ENCODE results near the gene ARAF. TPM values are rescaled to one million over a fixed set of nuclear protein-coding genes. Genes with fewer than 3 reads are reported as not detected.

ARAF gene
- total and polyA plus RNA-seq, 2 of the 8 experiments (the other 6 are each of a cell fraction or from before 2014, with no cell fraction given) = 39.0 to 45.2 TPM

GRCh38 chrX:47586043-47586787 lies 25.2 kb downstream of the ARAF start (continued):
- TF ChIP-seq RFX5 (IDR thresholded peaks at IDR 0.05; ENCODE audit: borderline replicate concordance, low read depth, low read length) (no peak), EGR1 (IDR thresholded peaks at IDR 0.05; ENCODE audit: borderline replicate concordance, low read depth, low read length) (no peak), E2F6 (IDR thresholded peaks at IDR 0.05) (no peak), SIRT6 (IDR thresholded peaks at IDR 0.05; ENCODE audit: low read length) (no peak), KDM5A (IDR thresholded peaks at IDR 0.05; ENCODE audit: low read length) (no peak), SP4 (IDR thresholded peaks at IDR 0.05; ENCODE audit: low read length) (no peak), SP2 (IDR thresholded peaks at IDR 0.05; ENCODE audit: low read length) (no peak), ZNF274 (IDR thresholded peaks at IDR 0.05; ENCODE audit: borderline replicate concordance, extremely low read depth, low read length) (no peak)

All from H1 (cell line).